HepG2 (cell line): ENCODE results near the gene HSPA1L. TPM values are rescaled to one million over a fixed set of nuclear protein-coding genes. Genes with fewer than 3 reads are reported as not detected.
A peak's percentile ranks its signal among the peaks of the same experiment; 100 is the strongest.

ENCODE experiments used
- ATF7-NPFF ChIP-seq: sonication (generic); formaldehyde crosslinking; IDR thresholded peaks from 2 replicates; pipeline ENCODE4 v1.8.1; 2023; ENCODE audit warnings: mild to moderate bottlenecking, low read depth, missing genetic modification reagents, moderate library complexity
- CREM ChIP-seq, 2 experiments: sonication (generic) in 1 of 2; formaldehyde crosslinking in 1 of 2; IDR thresholded peaks; 2 replicates each; pipeline versions ENCODE4 v1.4.0 to v1.6.1; 2016 to 2020; ENCODE audit warnings: antibody characterized with exemption in 1 of 2, mild to moderate bottlenecking in 1 of 2, missing genetic modification reagents in 1 of 2
- E2F1 ChIP-seq: sonication (generic); formaldehyde crosslinking; IDR thresholded peaks from 2 replicates; pipeline ENCODE4 v1.5.0; 2020; ENCODE audit warnings: missing genetic modification reagents
- GATAD1 ChIP-seq: IDR thresholded peaks from 2 replicates; pipeline ENCODE4 v1.6.1; 2016; ENCODE audit warnings: missing genetic modification reagents, missing compliant biosample characterization
- HIVEP1 ChIP-seq: sonication (generic); formaldehyde crosslinking; IDR thresholded peaks from 2 replicates; pipeline ENCODE4 v1.4.0; 2020; ENCODE audit warnings: mild to moderate bottlenecking, missing genetic modification reagents
- HNF1A ChIP-seq, 2 experiments: sonication (generic) in 1 of 2; formaldehyde crosslinking in 1 of 2; IDR thresholded peaks; 2 replicates each; pipeline versions ENCODE4 v1.4.0 to v1.6.1; 2016 to 2020; ENCODE audit warnings: borderline replicate concordance in 1 of 2, low read depth in 1 of 2, mild to moderate bottlenecking in 1 of 2, missing genetic modification reagents in 1 of 2
- ISL2 ChIP-seq: sonication (generic); formaldehyde crosslinking; IDR thresholded peaks from 2 replicates; pipeline ENCODE4 v1.5.0; 2020; ENCODE audit warnings: missing genetic modification reagents
- MEF2D ChIP-seq: sonication (generic); formaldehyde crosslinking; IDR thresholded peaks from 2 replicates; pipeline ENCODE4 v1.5.1; 2020; ENCODE audit warnings: mild to moderate bottlenecking, missing genetic modification reagents
- PRDM4 ChIP-seq: sonication (generic); formaldehyde crosslinking; IDR thresholded peaks from 2 replicates; pipeline ENCODE4 v1.9.0; 2021; ENCODE audit warnings: missing genetic modification reagents, borderline replicate concordance
- SP1 ChIP-seq, 2 experiments: fragments of 450-650 bp in 1 of 2; sonication (generic) in 1 of 2; formaldehyde crosslinking in 1 of 2; IDR thresholded peaks; 2 replicates each; pipeline versions ENCODE4 v1.4.0 to v1.6.1; 2016 to 2020; ENCODE audit warnings: missing genetic modification reagents in 1 of 2
- ZFX ChIP-seq: sonication (generic); formaldehyde crosslinking; IDR thresholded peaks from 2 replicates; pipeline ENCODE4 v1.4.0; 2020; ENCODE audit warnings: mild to moderate bottlenecking, low read depth, missing genetic modification reagents, moderate library complexity
- ZNF101 ChIP-seq: sonication (generic); formaldehyde crosslinking; IDR thresholded peaks from 2 replicates; pipeline ENCODE4 v1.4.0; 2020; ENCODE audit warnings: mild to moderate bottlenecking, low read depth, missing genetic modification reagents, borderline replicate concordance
- ZNF557 ChIP-seq: sonication (generic); formaldehyde crosslinking; IDR thresholded peaks from 2 replicates; pipeline ENCODE4 v1.4.0; 2020; ENCODE audit warnings: missing genetic modification reagents
- ZNF577 ChIP-seq: sonication (generic); formaldehyde crosslinking; IDR thresholded peaks from 2 replicates; pipeline ENCODE4 v1.4.0; 2020; ENCODE audit warnings: mild to moderate bottlenecking, low read depth, missing genetic modification reagents, borderline replicate concordance
- ZNF614 ChIP-seq: IDR thresholded peaks from 2 replicates; pipeline ENCODE4 v1.6.1; 2018; ENCODE audit warnings: missing biosample characterization, missing genetic modification reagents, inconsistent platforms, borderline replicate concordance
- ZNF788 ChIP-seq: sonication (generic); formaldehyde crosslinking; IDR thresholded peaks from 2 replicates; pipeline ENCODE4 v1.5.0; 2020; ENCODE audit warnings: mild to moderate bottlenecking, missing genetic modification reagents, borderline replicate concordance
- ZSCAN9 ChIP-seq: IDR thresholded peaks from 2 replicates; pipeline ENCODE4 v1.6.1; 2016; ENCODE audit warnings: borderline replicate concordance
- ZUFSP ChIP-seq: sonication (generic); formaldehyde crosslinking; IDR thresholded peaks from 2 replicates; pipeline ENCODE4 v1.9.0; 2021; ENCODE audit warnings: missing genetic modification reagents, mild to moderate bottlenecking, borderline replicate concordance
- polyA plus RNA-seq, 8 experiments: library from polyadenylated mRNA; depleted of rRNA in 3 of 8; stranded (reverse) in 7 of 8; unstranded in 1 of 8; fragments of >200 nt; fragmentation: Illumina TruSeq in 4 of 8; extraction: Trizol in 4 of 8; gene quantifications; 2 replicates each; pipeline versions ENCODE4 v1.2.1 to v1.2.3, GENCODE V29; 2011 to 2016; ENCODE audit warnings: low read depth in 4 of 8, missing spikeins in 1 of 8, mixed read lengths in 1 of 8; ENCODE audit not compliant: insufficient read depth in 1 of 8
- total RNA-seq, 5 experiments: library from RNA; depleted of rRNA; stranded (reverse); fragments of >200 nt; fragmentation: Illumina TruSeq; extraction: Trizol; gene quantifications; 2 replicates each; pipeline ENCODE4 v1.2.3, GENCODE V29; 2016; ENCODE audit warnings: low read depth in 1 of 5

HSPA1L gene
- total and polyA plus RNA-seq, 2 of the 13 experiments (the other 11 are each of a cell fraction or from before 2014, with no cell fraction given): 0.55 to 1.0 TPM

- TF ChIP-seq HIVEP1 (CRISPR knock-in tag) (peak; percentile 69; the same call in 1 of the 2 replicates), ISL2 (CRISPR knock-in tag) (0 out of 2 replicates have a peak, but pooled peaks have one; percentile 19), ZNF577 (CRISPR knock-in tag) (no peak), PRDM4 (CRISPR knock-in tag) (no peak), GATAD1 (CRISPR knock-in tag) (peak; percentile 58), ATF7-NPFF (CRISPR knock-in tag) (no peak; the same call in 1 of the 2 replicates), ZNF101 (CRISPR knock-in tag) (no peak), ZNF614 (peak; percentile 75; the same call in 1 of the 2 replicates), E2F1 (CRISPR knock-in tag) (no peak), MEF2D (CRISPR knock-in tag) (no peak), SP1 (IDR thresholded peaks at IDR 0.05) (no peak), SP1 (CRISPR knock-in tag; IDR thresholded peaks at IDR 0.05) (peak; percentile 71), CREM (IDR thresholded peaks at IDR 0.05) (no peak), CREM (CRISPR knock-in tag; IDR thresholded peaks at IDR 0.05) (no peak), ZSCAN9 (CRISPR knock-in tag) (peak; percentile 40; the same call in 1 of the 2 replicates), ZNF557 (CRISPR knock-in tag) (no peak), ZUFSP (CRISPR knock-in tag) (no peak), ZFX (0 out of 2 replicates have a peak, but pooled peaks have one; percentile 23), ZNF788 (no peak), HNF1A (IDR thresholded peaks at IDR 0.05; ENCODE audit: low read depth) (no peak), HNF1A (CRISPR knock-in tag; IDR thresholded peaks at IDR 0.05; ENCODE audit: borderline replicate concordance) (0 out of 2 replicates have a peak, but pooled peaks have one; percentile 17)
Measured at GRCh38 chr6:31769684-31770371, 45.3 kb downstream of the HSPA1L start (continued).
